GM19397 (cell line): Measurements from ENCODE around the gene ZBTB24.

Experiments used
- ATAC-seq: cut with Tn5 transposase; IDR thresholded peaks from one replicate; pipeline ENCODE4 v1.9.1; 2021; ENCODE audit warnings: mild to moderate bottlenecking, moderate library complexity; ENCODE audit not compliant: unreplicated experiment

The ZBTB24 gene

DNA sequence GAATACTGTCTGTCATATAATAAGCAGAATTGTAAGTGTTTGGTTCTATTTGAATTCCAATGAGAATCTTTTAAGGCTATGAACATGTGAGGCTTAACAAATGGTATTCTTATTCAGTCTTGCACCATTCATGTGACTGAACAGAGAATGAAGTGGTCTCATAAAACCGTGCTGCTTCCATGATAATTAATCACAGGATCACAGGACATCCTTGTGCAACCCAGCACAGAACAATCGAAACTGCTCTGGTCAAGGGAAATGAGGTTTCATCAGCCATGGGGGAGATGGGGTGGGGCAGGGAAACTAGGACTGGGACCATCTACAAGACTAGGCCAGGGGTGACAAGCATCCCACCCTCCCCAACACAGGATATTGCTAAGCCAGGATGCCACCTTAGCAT, 48.6 kb downstream of the ZBTB24 start:
- ATAC-seq: no peak

GRCh38 chr6:109429496-109429895, 53.5 kb downstream of the ZBTB24 start:
- ATAC-seq: no peak

GRCh38 chr6:109428889-109429477, 54.0 kb downstream of the ZBTB24 start:
- ATAC-seq: no peak

- no peak for ATAC-seq
These were observed 58.1 kb downstream of the ZBTB24 start for GRCh38 chr6:109424946-109425345.

- ATAC-seq: no peak
These were observed 61.8 kb downstream of the ZBTB24 start for GRCh38 chr6:109421184-109421583.

- no peak for ATAC-seq
These were observed 62.3 kb downstream of the ZBTB24 start for GRCh38 chr6:109420751-109421150.

DNA sequence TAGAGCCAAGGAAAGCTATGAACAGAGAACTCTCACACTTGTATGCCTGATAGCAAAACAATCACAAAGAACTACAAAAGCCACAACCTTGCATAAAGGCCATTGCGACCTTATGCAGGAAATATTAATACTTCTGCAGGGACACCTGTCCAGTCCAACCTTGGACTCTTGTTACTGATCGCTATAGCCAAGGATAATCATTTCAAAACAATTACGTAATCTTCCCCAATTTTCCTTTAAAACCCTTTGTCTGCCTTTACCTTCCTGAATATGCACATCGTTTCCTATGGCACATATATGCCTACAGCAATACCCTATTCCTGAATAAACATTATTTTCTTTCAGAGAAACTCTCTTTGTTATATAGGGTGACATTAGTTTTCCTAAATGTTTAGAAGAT, 65.4 kb downstream of the ZBTB24 start:
- ATAC-seq: no peak
